Cerebellar nuclear complex (tissue), 1 donor: ENCODE results near the gene GPC6.

Source experiments
- DNase-seq, 2 experiments: peaks; one replicate each; lab custom pipeline; 2025; lab: John Stamatoyannopoulos, UW

GPC6 gene

DNA sequence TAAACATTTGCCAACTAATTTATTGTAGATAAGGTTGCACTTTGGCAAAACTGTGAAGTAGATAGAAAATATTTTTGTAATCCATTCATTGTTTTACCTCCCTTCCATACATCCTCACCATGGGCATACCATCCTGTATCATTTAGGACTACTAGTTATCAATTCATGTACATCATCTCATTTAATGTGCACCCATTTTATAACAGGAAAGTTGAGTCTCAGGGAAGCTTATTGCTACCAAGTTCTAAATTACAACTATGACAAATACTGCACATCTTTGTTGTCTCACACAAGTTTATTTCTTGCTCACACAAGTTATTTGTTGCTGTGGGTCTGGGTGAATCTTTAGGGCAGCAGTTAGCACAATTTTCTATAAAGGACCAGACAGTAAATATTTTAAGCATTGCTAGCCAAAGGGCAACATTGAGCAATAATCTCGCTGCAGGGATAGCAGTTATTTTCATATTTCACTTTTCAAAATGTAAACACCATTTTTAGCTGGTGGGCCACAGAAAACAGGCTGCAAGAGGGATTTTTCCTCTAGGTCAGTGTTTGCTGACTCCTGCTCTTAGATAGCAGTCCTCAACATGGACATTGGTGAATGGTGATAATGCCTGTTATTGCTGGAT is 276.5 kb downstream of the GPC6 start:
- no peak for DNase-seq

GRCh38 chr13:93505104-93505952 is 278.7 kb downstream of the GPC6 start:
- no peak for DNase-seq

DNA sequence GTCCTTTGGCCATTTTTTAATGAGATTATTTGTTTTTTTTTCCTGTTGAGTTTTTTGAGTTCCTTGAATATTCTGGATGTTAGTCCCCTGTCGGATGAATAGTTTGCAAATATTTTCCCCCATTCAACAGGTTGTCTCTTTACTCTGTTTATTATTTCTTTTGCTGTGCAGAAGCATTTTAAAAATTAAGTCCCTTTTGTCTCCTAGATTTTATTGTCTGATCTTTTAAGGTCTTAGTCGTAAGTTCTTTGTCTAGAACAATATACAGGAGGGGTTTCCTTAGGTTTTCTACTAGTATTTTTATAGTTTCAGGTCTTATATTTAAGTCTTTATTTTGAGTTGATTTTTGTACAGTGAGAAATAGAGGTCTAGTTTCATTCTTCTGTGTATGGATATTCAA is 284.4 kb downstream of the GPC6 start:
- DNase-seq, result no peak

- no peak for DNase-seq
These were observed 288.7 kb downstream of the GPC6 start for GRCh38 chr13:93515267-93515666.

- DNase-seq, result no peak
These were observed 291.1 kb downstream of the GPC6 start for GRCh38 chr13:93517658-93518057.

DNA sequence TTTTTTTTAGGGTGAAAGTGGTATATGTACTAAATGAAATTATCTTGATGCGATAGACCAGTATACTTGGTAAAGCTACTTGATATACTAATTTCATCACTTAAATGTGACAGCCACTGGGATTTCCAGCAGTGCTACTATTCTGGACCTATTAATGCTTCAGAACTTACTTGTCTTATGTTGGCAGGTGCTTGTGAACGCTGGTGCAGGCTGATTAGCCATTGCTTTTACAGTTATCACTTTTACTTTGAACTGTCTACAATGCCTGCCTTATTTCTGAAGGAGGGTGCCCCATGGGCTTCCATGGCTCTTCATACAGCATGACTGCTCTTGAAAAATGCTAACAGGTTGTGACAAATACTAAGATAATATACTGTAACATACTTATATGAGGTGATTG is 294.7 kb downstream of the GPC6 start:
- DNase-seq, result no peak

DNA sequence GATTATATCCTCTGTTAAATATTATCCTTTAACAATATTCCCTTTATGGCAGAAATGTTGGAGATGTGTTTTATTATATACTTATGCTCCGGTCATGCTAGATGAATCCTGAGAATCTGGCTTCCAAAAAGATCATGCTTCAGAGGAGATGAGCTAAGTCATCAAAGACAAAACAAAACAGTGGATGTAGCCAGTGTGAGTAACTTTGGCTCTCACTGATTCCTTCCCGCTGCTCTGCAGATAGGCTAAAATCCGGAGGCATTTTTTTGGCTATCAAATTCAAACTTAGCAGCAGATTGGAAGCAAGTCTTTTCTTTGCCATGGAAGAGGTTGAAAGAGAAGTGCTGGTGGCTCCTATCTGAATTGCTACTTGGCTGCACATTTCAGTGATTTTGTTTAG is 295.9 kb downstream of the GPC6 start:
- DNase-seq, result no peak

- DNase-seq, result no peak
These were observed 298.5 kb downstream of the GPC6 start for GRCh38 chr13:93525087-93525486.

GRCh38 chr13:93527748-93528297 is 301.2 kb downstream of the GPC6 start:
- no peak for DNase-seq

DNA sequence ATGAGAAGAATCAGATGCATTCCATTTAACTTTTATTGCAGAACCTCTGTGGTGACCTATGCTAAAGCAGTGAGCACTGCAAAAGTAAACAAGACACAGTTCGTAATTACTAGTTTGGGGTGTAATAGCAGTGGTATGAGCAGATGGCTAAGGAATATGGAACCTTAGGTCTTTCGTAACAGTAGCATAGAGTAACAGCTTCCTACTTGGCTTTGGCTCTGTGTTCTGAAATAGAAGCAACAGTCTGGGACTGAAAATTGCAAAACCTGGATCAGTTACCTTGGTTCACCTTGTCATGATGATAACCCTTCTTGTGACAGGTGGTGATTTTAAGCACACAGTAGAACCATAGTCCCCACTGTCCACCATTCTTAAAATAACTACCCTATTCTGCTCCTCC is 303.4 kb downstream of the GPC6 start:
- DNase-seq, result no peak

GRCh38 chr13:93534181-93534700 is 307.6 kb downstream of the GPC6 start:
- DNase-seq, result no peak

- DNase-seq, result no peak
These were observed 308.6 kb downstream of the GPC6 start for GRCh38 chr13:93535251-93535650.

GRCh38 chr13:93539914-93540313 is 313.3 kb downstream of the GPC6 start:
- no peak for DNase-seq

GRCh38 chr13:93547886-93548285 is 321.3 kb downstream of the GPC6 start:
- DNase-seq, result no peak

GRCh38 chr13:93549326-93550005 is 322.9 kb downstream of the GPC6 start:
- DNase-seq, result no peak

DNA sequence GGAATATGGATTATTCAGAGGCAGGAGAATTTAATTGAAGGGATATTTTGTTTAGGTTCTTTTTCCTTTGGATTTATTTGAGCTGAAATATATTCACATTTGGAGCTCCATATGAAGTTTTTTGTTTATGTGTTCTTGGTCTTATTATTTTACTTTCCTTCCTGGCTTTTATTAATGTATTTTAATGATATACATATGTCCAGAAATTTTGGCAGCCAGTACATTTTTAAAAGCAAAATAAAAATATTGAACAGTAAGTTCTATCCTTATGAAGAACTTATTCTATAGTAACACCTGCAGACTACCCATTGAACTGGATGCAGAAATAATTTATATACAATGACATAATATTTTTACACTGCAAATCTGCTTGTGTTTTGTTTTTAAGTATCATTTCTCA is 323.6 kb downstream of the GPC6 start:
- no peak for DNase-seq

DNA sequence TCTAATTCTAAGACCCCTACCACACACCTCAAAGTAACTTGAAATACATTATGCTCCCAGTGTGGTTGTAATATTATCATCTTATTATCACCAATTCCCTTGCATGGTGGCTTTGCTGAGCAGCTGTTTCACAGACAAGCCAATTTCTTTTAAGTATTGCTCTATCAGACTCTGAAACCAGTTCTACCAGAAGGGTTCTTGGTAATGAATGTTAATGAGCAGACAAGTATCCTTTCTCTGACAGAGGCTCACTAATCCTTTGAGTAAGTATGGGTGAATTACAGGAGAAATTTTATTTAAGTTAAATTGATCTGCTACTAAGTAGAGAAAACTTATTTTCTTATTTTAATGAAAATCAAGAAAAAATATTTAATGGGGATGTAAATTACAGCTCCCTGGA is 326.0 kb downstream of the GPC6 start:
- DNase-seq, result no peak

DNA sequence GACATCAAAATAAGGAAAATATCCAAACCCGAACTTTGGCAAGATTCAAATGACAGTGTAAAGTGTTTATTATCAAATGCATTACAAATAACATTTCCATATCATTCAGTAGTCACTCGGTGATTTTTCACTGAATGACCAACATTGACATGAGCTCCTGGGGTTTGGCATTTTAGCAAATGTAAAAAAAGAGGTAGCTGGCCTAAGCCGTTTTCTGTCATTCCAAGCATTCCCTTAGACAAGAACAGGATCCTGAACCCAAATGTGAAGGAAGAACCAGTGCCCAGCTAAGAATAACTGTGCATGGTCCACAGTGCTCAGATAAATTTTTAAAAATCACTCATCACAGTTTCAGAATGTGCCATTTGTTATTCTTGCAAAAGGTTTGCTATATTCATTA is 327.9 kb downstream of the GPC6 start:
- DNase-seq, result no peak

GRCh38 chr13:93558637-93559036 is 332.0 kb downstream of the GPC6 start:
- DNase-seq, result no peak

GRCh38 chr13:93559718-93560117 is 333.1 kb downstream of the GPC6 start:
- DNase-seq, result no peak

DNA sequence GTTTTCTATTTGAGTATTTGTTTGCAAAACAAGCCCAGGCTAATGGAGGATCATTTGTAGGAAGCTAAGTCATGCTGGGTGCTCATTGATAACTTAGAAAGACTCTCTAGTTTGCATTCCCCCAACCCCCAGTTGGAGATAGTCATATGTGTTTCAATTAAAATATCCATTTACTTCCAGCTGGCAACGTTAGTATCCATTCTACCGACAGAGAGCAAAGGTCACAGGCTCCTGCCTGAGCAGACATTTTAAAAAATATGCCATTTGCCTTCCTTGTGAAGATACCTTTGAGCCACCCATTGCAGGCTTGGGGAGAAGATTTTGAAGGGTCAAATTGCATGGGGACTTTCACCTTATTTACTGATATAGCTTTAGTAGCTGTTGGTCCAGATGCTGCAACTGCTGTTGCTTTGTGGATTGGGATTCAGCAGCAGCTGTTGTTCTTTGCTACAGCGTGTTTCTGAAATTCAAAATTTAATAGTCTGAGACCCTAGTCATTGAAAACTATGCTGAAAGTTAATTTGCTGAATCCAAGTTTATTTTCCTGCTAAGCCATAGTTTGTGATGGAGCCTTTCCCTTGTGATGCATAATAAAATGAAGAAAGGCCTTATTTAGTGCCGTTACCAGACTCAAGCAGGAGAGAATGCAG is 335.1 kb downstream of the GPC6 start:
- DNase-seq, result no peak

DNA sequence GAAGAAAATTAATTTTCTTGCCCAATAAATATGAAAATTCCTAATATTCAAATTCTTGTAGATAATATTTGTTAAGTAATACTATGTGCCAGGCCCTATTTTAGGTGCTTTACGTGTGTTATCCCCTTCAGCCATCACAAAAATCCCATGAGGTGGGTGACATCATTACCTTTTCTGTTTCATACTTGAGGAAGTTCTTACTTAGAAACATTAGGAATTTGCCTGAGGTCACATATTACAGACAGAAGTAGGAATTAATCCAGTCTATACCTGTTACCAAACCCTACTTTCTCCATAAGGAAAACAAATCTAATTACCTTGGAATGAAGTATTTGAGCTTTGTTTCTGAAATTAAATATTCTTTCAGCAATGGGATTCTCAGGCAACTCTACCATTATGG is 336.1 kb downstream of the GPC6 start:
- DNase-seq, result no peak
